Measurements from ENCODE around the gene MBD3. TPM values are rescaled to one million over a fixed set of nuclear protein-coding genes. Genes with fewer than 3 reads are reported as not detected.

Gene MBD3
- total and polyA plus RNA-seq, 2 experiments from 2014 or later = 24.5 to 153 TPM

GRCh38 chr19:1570836-1571235, 21.8 kb downstream of the MBD3 start:
- Histone ChIP-seq H3K9me2 (ENCODE audit: insufficient read depth) (no peaks in the 10 kb centered on the region), H3K9me3 (ENCODE audit: low read depth) (no peaks in the 10 kb centered on the region), H3K4me2 (ENCODE audit: unreplicated experiment) (no peak overlapping the region), H4K20me1 (ENCODE audit: insufficient read depth) (no peaks in the 10 kb centered on the region), H3F3A (ENCODE audit: insufficient read depth) (no peaks in the 10 kb centered on the region), H3K4me3 (no peak overlapping the region), H3K36me3 (ENCODE audit: low read depth) (no peaks in the 10 kb centered on the region), H3K27me3 (replicated peaks; ENCODE audit: insufficient read depth) (no peaks in the 10 kb centered on the region), H2AFZ (no peak overlapping the region), H3K9ac (no peak overlapping the region), H3K79me2 (ENCODE audit: insufficient read depth) (peaks cover 6% of the 10 kb centered on the region), H3K27ac (no peak overlapping the region), H3K4me1 (ENCODE audit: insufficient read depth) (no peaks in the 10 kb centered on the region)
- no peak for TF ChIP-seq EZH2 (IDR thresholded peaks at IDR 0.05; ENCODE audit: insufficient read depth, poor library complexity, severe bottlenecking)
- no peak for TF ChIP-seq EZH2phosphoT487 (IDR thresholded peaks at IDR 0.05; ENCODE audit: insufficient read depth, low read depth)
- 91 to 94% methylated on average over 13 of the region's 13 CpGs for WGBS, 2 experiments (ENCODE audit: low coverage in 1 of 2, low lambda C conversion rate in 2 of 2, missing lambda C conversion rate in 2 of 2)
- in situ Hi-C loops (cut with MboI) = no loop called here
- no peak for DNase-seq

- no peaks in the 10 kb centered on the region for H4K20me1 ChIP-seq (ENCODE audit: insufficient read depth)
- H3K27ac ChIP-seq = no peak overlapping the region
- H3K4me3 ChIP-seq = no peak overlapping the region
- no peak overlapping the region for H2AFZ ChIP-seq
- no peaks in the 10 kb centered on the region for H3F3A ChIP-seq (ENCODE audit: insufficient read depth)
- no peaks in the 10 kb centered on the region for H3K9me3 ChIP-seq (ENCODE audit: low read depth)
- no peaks in the 10 kb centered on the region for H3K27me3 ChIP-seq (replicated peaks; ENCODE audit: insufficient read depth)
- in situ Hi-C loops (cut with MboI) = no loop called here
- TF ChIP-seq EZH2phosphoT487 (IDR thresholded peaks at IDR 0.05; ENCODE audit: insufficient read depth, low read depth) (no peak), EZH2 (IDR thresholded peaks at IDR 0.05; ENCODE audit: insufficient read depth, poor library complexity, severe bottlenecking) (no peak)
- no peaks in the 10 kb centered on the region for H3K36me3 ChIP-seq (ENCODE audit: low read depth)
- no peak overlapping the region for H3K9ac ChIP-seq
- H3K79me2 ChIP-seq (ENCODE audit: insufficient read depth) = peaks cover 14% of the 10 kb centered on the region
- no peaks in the 10 kb centered on the region for H3K4me1 ChIP-seq (ENCODE audit: insufficient read depth)
- 87 to 90% methylated on average over 3 to 4 of the region's 4 CpGs for WGBS, 2 experiments (ENCODE audit: low coverage in 1 of 2, low lambda C conversion rate in 2 of 2, missing lambda C conversion rate in 2 of 2)
- DNase-seq = no peak
- no peak overlapping the region for H3K4me2 ChIP-seq (ENCODE audit: unreplicated experiment)
- no peaks in the 10 kb centered on the region for H3K9me2 ChIP-seq (ENCODE audit: insufficient read depth)
Measured at GRCh38 chr19:1569997-1570396, 22.7 kb downstream of the MBD3 start.

DNA sequence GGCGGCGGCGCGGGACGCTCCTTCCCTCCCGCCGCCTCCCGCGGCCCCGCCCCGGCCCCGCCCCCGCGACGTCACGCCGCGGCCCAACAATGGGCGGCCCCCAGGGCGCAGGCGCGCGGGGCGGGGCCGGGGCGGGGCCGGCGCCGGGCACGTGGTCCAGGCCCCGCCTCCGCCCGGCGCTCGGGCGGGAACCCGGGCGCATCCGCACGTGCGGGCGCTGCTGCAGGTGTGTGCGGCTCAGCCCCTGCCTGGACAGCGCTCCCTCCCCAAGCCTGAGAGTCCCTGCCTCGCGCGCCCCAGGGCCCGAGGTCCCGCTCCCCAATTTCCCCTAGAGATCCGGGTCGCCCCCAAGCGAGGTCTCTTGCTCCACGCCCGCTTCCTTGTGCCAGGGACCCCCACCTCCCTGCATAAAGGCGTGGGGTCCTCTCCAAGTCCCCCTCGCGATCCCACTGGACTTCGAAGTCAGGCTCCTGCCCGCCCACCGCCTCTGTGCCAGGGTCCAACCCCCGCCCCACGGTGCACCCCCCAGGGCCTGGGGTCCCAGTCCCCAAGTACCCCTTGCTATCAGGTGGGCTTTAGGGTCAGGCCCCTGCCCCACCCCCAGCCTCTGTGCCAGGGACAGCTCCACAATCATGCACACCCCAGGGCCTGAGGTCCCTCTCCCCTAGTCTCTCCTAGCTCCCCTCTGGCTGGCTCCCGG, 24.2 kb downstream of the MBD3 start, which contains the start of gene MEX3D:
TSS of gene MEX3D (minus strand) at position 6 of the 700 bp plus-strand sequence. CDS start 267 bp downstream, outside the sequence.
- Histone ChIP-seq H3K4me1 (ENCODE audit: insufficient read depth) (no peaks in the 10 kb centered on the region), H3K4me2 (ENCODE audit: unreplicated experiment) (peak within 1 kb of the TSS; percentile 75), H4K20me1 (ENCODE audit: insufficient read depth) (no peaks in the 10 kb centered on the region), H3K79me2 (ENCODE audit: insufficient read depth) (peaks cover 29% of the 10 kb centered on the region), H3K9me3 (ENCODE audit: low read depth) (no peaks in the 10 kb centered on the region), H3K27me3 (replicated peaks; ENCODE audit: insufficient read depth) (no peaks in the 10 kb centered on the region), H3K36me3 (ENCODE audit: low read depth) (no peaks in the 10 kb centered on the region), H3F3A (ENCODE audit: insufficient read depth) (no peaks in the 10 kb centered on the region), H3K9ac (peak within 1 kb of the TSS; percentile 84), H3K27ac (peak within 1 kb of the TSS; percentile 74), H2AFZ (peak within 1 kb of the TSS; percentile 74), H3K4me3 (peak within 1 kb of the TSS; percentile 82), H3K9me2 (ENCODE audit: insufficient read depth) (no peaks in the 10 kb centered on the region)
- whole genome bisulfite sequencing, 2 experiments (ENCODE audit: low coverage in 1 of 2, low lambda C conversion rate in 2 of 2, missing lambda C conversion rate in 2 of 2) = 12 to 83% methylated on average over 1 to 39 of the region's 63 CpGs
- TF ChIP-seq EZH2phosphoT487 (IDR thresholded peaks at IDR 0.05; ENCODE audit: insufficient read depth, low read depth) = no peak
- no peak for TF ChIP-seq EZH2 (IDR thresholded peaks at IDR 0.05; ENCODE audit: insufficient read depth, poor library complexity, severe bottlenecking)
- in situ Hi-C loops (cut with MboI) = no loop called here
- DNase-seq = peak; percentile 88

GRCh38 chr19:1567848-1568227, 24.8 kb downstream of the MBD3 start:
- WGBS, 2 experiments (ENCODE audit: low coverage in 1 of 2, low lambda C conversion rate in 2 of 2, missing lambda C conversion rate in 2 of 2) = 0% methylated on average over 6 of the region's 73 CpGs; no CpG with 5 or more reads in 1 of the 2 experiments
- Histone ChIP-seq H3K9me2 (ENCODE audit: insufficient read depth) (no peaks in the 10 kb centered on the region), H3K36me3 (ENCODE audit: low read depth) (no peaks in the 10 kb centered on the region), H3K4me1 (ENCODE audit: insufficient read depth) (no peaks in the 10 kb centered on the region), H3K4me3 (no peak overlapping the region), H3K9ac (no peak overlapping the region), H3K9me3 (ENCODE audit: low read depth) (no peaks in the 10 kb centered on the region), H3K79me2 (ENCODE audit: insufficient read depth) (peaks cover 34% of the 10 kb centered on the region), H3K27me3 (replicated peaks; ENCODE audit: insufficient read depth) (no peaks in the 10 kb centered on the region), H4K20me1 (ENCODE audit: insufficient read depth) (no peaks in the 10 kb centered on the region), H3F3A (ENCODE audit: insufficient read depth) (no peaks in the 10 kb centered on the region; the same call in 1 of the 2 replicates), H2AFZ (no peak overlapping the region), H3K27ac (no peak overlapping the region), H3K4me2 (ENCODE audit: unreplicated experiment) (no peak overlapping the region)
- no peak for TF ChIP-seq EZH2 (IDR thresholded peaks at IDR 0.05; ENCODE audit: insufficient read depth, poor library complexity, severe bottlenecking)
- no peak for DNase-seq
- in situ Hi-C loops (cut with MboI) = no loop called here

All from GM23248 (cell line).